Measurements from ENCODE around the gene ZNF154.

DNA sequence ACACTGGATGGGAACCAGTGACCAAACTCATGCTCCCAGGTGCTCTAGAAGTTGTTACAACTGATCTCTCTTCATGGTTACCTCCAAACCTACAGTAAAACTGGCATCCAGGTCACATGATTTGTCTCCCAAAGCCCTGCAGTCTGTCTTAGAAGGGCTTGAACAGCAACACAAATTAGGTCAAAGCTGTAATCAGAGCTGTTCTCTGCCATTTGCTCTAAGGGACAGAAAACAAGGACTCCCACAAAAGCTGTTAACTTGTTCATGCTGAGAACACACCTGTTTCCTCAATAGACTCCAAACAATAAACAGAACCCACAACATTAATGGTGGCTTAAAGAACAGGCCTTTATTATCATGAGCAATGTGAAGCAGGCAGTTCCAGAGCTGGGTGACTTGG lies 10.4 kb upstream of the ZNF154 start:
- TF ChIP-seq POLR2A (IDR thresholded peaks at IDR 0.05) = no peak
- TF ChIP-seq, protein P1, sequence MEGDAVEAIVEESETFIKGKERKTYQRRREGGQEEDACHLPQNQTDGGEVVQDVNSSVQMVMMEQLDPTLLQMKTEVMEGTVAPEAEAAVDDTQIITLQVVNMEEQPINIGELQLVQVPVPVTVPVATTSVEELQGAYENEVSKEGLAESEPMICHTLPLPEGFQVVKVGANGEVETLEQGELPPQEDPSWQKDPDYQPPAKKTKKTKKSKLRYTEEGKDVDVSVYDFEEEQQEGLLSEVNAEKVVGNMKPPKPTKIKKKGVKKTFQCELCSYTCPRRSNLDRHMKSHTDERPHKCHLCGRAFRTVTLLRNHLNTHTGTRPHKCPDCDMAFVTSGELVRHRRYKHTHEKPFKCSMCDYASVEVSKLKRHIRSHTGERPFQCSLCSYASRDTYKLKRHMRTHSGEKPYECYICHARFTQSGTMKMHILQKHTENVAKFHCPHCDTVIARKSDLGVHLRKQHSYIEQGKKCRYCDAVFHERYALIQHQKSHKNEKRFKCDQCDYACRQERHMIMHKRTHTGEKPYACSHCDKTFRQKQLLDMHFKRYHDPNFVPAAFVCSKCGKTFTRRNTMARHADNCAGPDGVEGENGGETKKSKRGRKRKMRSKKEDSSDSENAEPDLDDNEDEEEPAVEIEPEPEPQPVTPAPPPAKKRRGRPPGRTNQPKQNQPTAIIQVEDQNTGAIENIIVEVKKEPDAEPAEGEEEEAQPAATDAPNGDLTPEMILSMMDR (IDR thresholded peaks at IDR 0.05) = no peak
